ENCODE results near the gene TRAF3IP3.

The TRAF3IP3 gene

GRCh38 chr1:209747580-209748262 lies 8.1 kb upstream of the TRAF3IP3 start:
- Histone ChIP-seq H3K4me1 (ENCODE audit: control extremely low read depth in 1 of 4, control insufficient read depth in 4 of 4, insufficient read depth in 4 of 4, low read length in 3 of 4) (peaks cover 5 to 34% (median 22%) of the 10 kb centered on the region in 4 experiments), H3K27me3 (replicated peaks in 2 of 5; ENCODE audit: control insufficient read depth in 4 of 5, insufficient read depth in 5 of 5, low read length in 4 of 5) (no peaks in the 10 kb centered on the region), H3K4me3 (ENCODE audit: control insufficient read depth in 1 of 7, extremely low read depth in 1 of 7, insufficient read depth in 4 of 7, low read depth in 2 of 7, low read length in 6 of 7) (peak overlapping the region; percentile 9 to 75 (median 52)), H3K9me3 (ENCODE audit: control extremely low read depth in 1 of 5, control insufficient read depth in 4 of 5, insufficient read depth in 2 of 5, low read depth in 1 of 5, low read length in 4 of 5) (no peaks in the 10 kb centered on the region), H3K27ac (ENCODE audit: insufficient read depth in 1 of 2, low read depth in 1 of 2, low read length in 2 of 2, poor library complexity in 1 of 2, severe bottlenecking in 2 of 2) (peak overlapping the region in 1 of 2 experiments; percentile 38), H3K36me3 (ENCODE audit: control insufficient read depth in 4 of 4, insufficient read depth in 4 of 4, low read length in 3 of 4) (no peaks in the 10 kb centered on the region)
- ChIA-PET POLR2A (interaction anchor here (0.7 kb wide), 1 partner anchor 22 kb away, joined by 3 read pairs; no protein-coding TSS in a partner anchor), CTCF (interaction anchor here (0.6 to 3.2 kb wide), 17 partner anchors 9 to 183 kb away, joined by 3 to 28 read pairs (median 4); partner anchors contain the start of genes C1orf74 and LAMB3)
- DNase-seq: peak; percentile 85 to 88 (median 85)
- WGBS (ENCODE audit: insufficient coverage): 18% methylated on average over 29 of the region's 37 CpGs

GRCh38 chr1:209748620-209749019 lies 7.2 kb upstream of the TRAF3IP3 start:
- WGBS (ENCODE audit: insufficient coverage): 79% methylated on average over 4 of the region's 4 CpGs
- POLR2A ChIA-PET: interaction anchor here (0.7 kb wide), 1 partner anchor 21 kb away, joined by 3 read pairs; no protein-coding TSS in a partner anchor

GRCh38 chr1:209749205-209749604 lies 6.6 kb upstream of the TRAF3IP3 start:
- Histone ChIP-seq H3K9me3 (ENCODE audit: control extremely low read depth in 1 of 5, control insufficient read depth in 4 of 5, insufficient read depth in 2 of 5, low read depth in 1 of 5, low read length in 4 of 5) (no peaks in the 10 kb centered on the region), H3K27ac (ENCODE audit: insufficient read depth in 1 of 2, low read depth in 1 of 2, low read length in 2 of 2, poor library complexity in 1 of 2, severe bottlenecking in 2 of 2) (no peak overlapping the region), H3K27me3 (replicated peaks in 2 of 5; ENCODE audit: control insufficient read depth in 4 of 5, insufficient read depth in 5 of 5, low read length in 4 of 5) (no peaks in the 10 kb centered on the region), H3K4me3 (ENCODE audit: control insufficient read depth in 1 of 7, extremely low read depth in 1 of 7, insufficient read depth in 4 of 7, low read depth in 2 of 7, low read length in 6 of 7) (no peak overlapping the region), H3K36me3 (ENCODE audit: control insufficient read depth in 4 of 4, insufficient read depth in 4 of 4, low read length in 3 of 4) (no peaks in the 10 kb centered on the region), H3K4me1 (ENCODE audit: control extremely low read depth in 1 of 4, control insufficient read depth in 4 of 4, insufficient read depth in 4 of 4, low read length in 3 of 4) (peaks cover 5 to 34% (median 22%) of the 10 kb centered on the region in 4 experiments)
- CTCF ChIA-PET: interaction anchor here (1.0 to 3.2 kb wide), 7 partner anchors 19 to 103 kb away, joined by 3 to 28 read pairs (median 5); no protein-coding TSS in a partner anchor
- POLR2A ChIA-PET: no interaction called here
- no peak for DNase-seq
- WGBS (ENCODE audit: insufficient coverage): no CpG with 5 or more reads among the region's 2 CpGs

More at GRCh38 chr1:209748620-209749019, 7.2 kb upstream of the TRAF3IP3 start:
- DNase-seq: no peak
- CTCF ChIA-PET: interaction anchor here (0.7 to 3.2 kb wide), 14 partner anchors 8 to 140 kb away, joined by 3 to 28 read pairs (median 4); partner anchors contain the start of genes C1orf74 and LAMB3
- H3K27me3 ChIP-seq (replicated peaks in 2 of 5; ENCODE audit: control insufficient read depth in 4 of 5, insufficient read depth in 5 of 5, low read length in 4 of 5): no peaks in the 10 kb centered on the region
- no peak overlapping the region for H3K27ac ChIP-seq (ENCODE audit: insufficient read depth in 1 of 2, low read depth in 1 of 2, low read length in 2 of 2, poor library complexity in 1 of 2, severe bottlenecking in 2 of 2)
- no peak overlapping the region for H3K4me3 ChIP-seq (ENCODE audit: control insufficient read depth in 1 of 7, extremely low read depth in 1 of 7, insufficient read depth in 4 of 7, low read depth in 2 of 7, low read length in 6 of 7)
- no peaks in the 10 kb centered on the region for H3K9me3 ChIP-seq (ENCODE audit: control extremely low read depth in 1 of 5, control insufficient read depth in 4 of 5, insufficient read depth in 2 of 5, low read depth in 1 of 5, low read length in 4 of 5)
- H3K36me3 ChIP-seq (ENCODE audit: control insufficient read depth in 4 of 4, insufficient read depth in 4 of 4, low read length in 3 of 4): no peaks in the 10 kb centered on the region
- H3K4me1 ChIP-seq (ENCODE audit: control extremely low read depth in 1 of 4, control insufficient read depth in 4 of 4, insufficient read depth in 4 of 4, low read length in 3 of 4): peaks cover 5 to 34% (median 22%) of the 10 kb centered on the region in 4 experiments

- CTCF ChIA-PET: interaction anchor here (1.0 to 3.2 kb wide), 4 partner anchors 18 to 103 kb away, joined by 3 to 28 read pairs (median 6); no protein-coding TSS in a partner anchor
- 89% methylated on average over 3 of the region's 6 CpGs for WGBS (ENCODE audit: insufficient coverage)
- H3K4me1 ChIP-seq (ENCODE audit: control extremely low read depth in 1 of 4, control insufficient read depth in 4 of 4, insufficient read depth in 4 of 4, low read length in 3 of 4): peaks cover 5 to 36% (median 23%) of the 10 kb centered on the region in 4 experiments
- H3K9me3 ChIP-seq (ENCODE audit: control extremely low read depth in 1 of 5, control insufficient read depth in 4 of 5, insufficient read depth in 2 of 5, low read depth in 1 of 5, low read length in 4 of 5): no peaks in the 10 kb centered on the region
- H3K27me3 ChIP-seq (replicated peaks in 2 of 5; ENCODE audit: control insufficient read depth in 4 of 5, insufficient read depth in 5 of 5, low read length in 4 of 5): no peaks in the 10 kb centered on the region
- POLR2A ChIA-PET: no interaction called here
- no peak for DNase-seq
- no peak overlapping the region for H3K27ac ChIP-seq (ENCODE audit: insufficient read depth in 1 of 2, low read depth in 1 of 2, low read length in 2 of 2, poor library complexity in 1 of 2, severe bottlenecking in 2 of 2)
- H3K36me3 ChIP-seq (ENCODE audit: control insufficient read depth in 4 of 4, insufficient read depth in 4 of 4, low read length in 3 of 4): no peaks in the 10 kb centered on the region
- H3K4me3 ChIP-seq (ENCODE audit: control insufficient read depth in 1 of 7, extremely low read depth in 1 of 7, insufficient read depth in 4 of 7, low read depth in 2 of 7, low read length in 6 of 7): no peak overlapping the region
These were observed 6.1 kb upstream of the TRAF3IP3 start for GRCh38 chr1:209749670-209750323.

GRCh38 chr1:209751627-209752231 lies 4.1 kb upstream of the TRAF3IP3 start:
- 27% methylated on average over 5 of the region's 5 CpGs for WGBS (ENCODE audit: insufficient coverage)
- H3K27me3 ChIP-seq (replicated peaks in 2 of 5; ENCODE audit: control insufficient read depth in 4 of 5, insufficient read depth in 5 of 5, low read length in 4 of 5): no peaks in the 10 kb centered on the region
- no peaks in the 10 kb centered on the region for H3K36me3 ChIP-seq (ENCODE audit: control insufficient read depth in 4 of 4, insufficient read depth in 4 of 4, low read length in 3 of 4)
- H3K9me3 ChIP-seq (ENCODE audit: control extremely low read depth in 1 of 5, control insufficient read depth in 4 of 5, insufficient read depth in 2 of 5, low read depth in 1 of 5, low read length in 4 of 5): no peaks in the 10 kb centered on the region
- POLR2A ChIA-PET: no interaction called here
- DNase-seq: no peak
- H3K27ac ChIP-seq (ENCODE audit: insufficient read depth in 1 of 2, low read depth in 1 of 2, low read length in 2 of 2, poor library complexity in 1 of 2, severe bottlenecking in 2 of 2): peak overlapping the region in 1 of 2 experiments; percentile 44
- H3K4me3 ChIP-seq (ENCODE audit: control insufficient read depth in 1 of 7, extremely low read depth in 1 of 7, insufficient read depth in 4 of 7, low read depth in 2 of 7, low read length in 6 of 7): peak overlapping the region in 2 of 7 experiments; percentile 6 to 7
- H3K4me1 ChIP-seq (ENCODE audit: control extremely low read depth in 1 of 4, control insufficient read depth in 4 of 4, insufficient read depth in 4 of 4, low read length in 3 of 4): peaks cover 13 to 54% (median 42%) of the 10 kb centered on the region in 4 experiments
- CTCF ChIA-PET: interaction anchor here (0.9 to 1.2 kb wide), 2 partner anchors 8 to 175 kb away, joined by 3 to 4 read pairs; no protein-coding TSS in a partner anchor

GRCh38 chr1:209752890-209753289 lies 3.0 kb upstream of the TRAF3IP3 start:
- Histone ChIP-seq H3K9me3 (ENCODE audit: control extremely low read depth in 1 of 5, control insufficient read depth in 4 of 5, insufficient read depth in 2 of 5, low read depth in 1 of 5, low read length in 4 of 5) (no peaks in the 10 kb centered on the region), H3K36me3 (ENCODE audit: control insufficient read depth in 4 of 4, insufficient read depth in 4 of 4, low read length in 3 of 4) (no peaks in the 10 kb centered on the region), H3K27ac (ENCODE audit: insufficient read depth in 1 of 2, low read depth in 1 of 2, low read length in 2 of 2, poor library complexity in 1 of 2, severe bottlenecking in 2 of 2) (no peak overlapping the region), H3K4me3 (ENCODE audit: control insufficient read depth in 1 of 7, extremely low read depth in 1 of 7, insufficient read depth in 4 of 7, low read depth in 2 of 7, low read length in 6 of 7) (no peak overlapping the region), H3K27me3 (replicated peaks in 2 of 5; ENCODE audit: control insufficient read depth in 4 of 5, insufficient read depth in 5 of 5, low read length in 4 of 5) (no peaks in the 10 kb centered on the region), H3K4me1 (ENCODE audit: control extremely low read depth in 1 of 4, control insufficient read depth in 4 of 4, insufficient read depth in 4 of 4, low read length in 3 of 4) (peaks cover 22 to 57% (median 49%) of the 10 kb centered on the region in 4 experiments)
- DNase-seq: no peak
- WGBS (ENCODE audit: insufficient coverage): 100% methylated on average over 1 of the region's 3 CpGs
- ChIA-PET CTCF (interaction anchor here (1.0 kb wide), 1 partner anchor 20 kb away, joined by 4 read pairs; no protein-coding TSS in a partner anchor), POLR2A (no interaction called here)
